GM12891 (cell line): Measurements from ENCODE around the gene POLR1C.

Experiments
- POLR2A ChIP-seq: IDR thresholded peaks from 2 replicates; pipeline ENCODE4 v1.6.1; 2011; ENCODE audit warnings: low read depth, low read length, control low read depth
- POLR2AphosphoS5 ChIP-seq: IDR thresholded peaks from 2 replicates; pipeline ENCODE4 v1.6.1; 2011; ENCODE audit warnings: low read depth, low read length, control low read depth
- POU2F2 ChIP-seq: IDR thresholded peaks from 2 replicates; pipeline ENCODE4 v1.6.1; 2011; ENCODE audit warnings: low read depth, mild to moderate bottlenecking, control low read depth, low read length, moderate library complexity
- TAF1 ChIP-seq: IDR thresholded peaks from 2 replicates; pipeline ENCODE4 v1.6.1; 2011; ENCODE audit warnings: low read depth, low read length, control low read depth

- TF ChIP-seq POLR2A (no peak), POU2F2 (no peak), POLR2AphosphoS5 (no peak), TAF1 (no peak)
Observed at GRCh38 chr6:43500921-43501320, 16.0 kb upstream of the POLR1C start.
